GM21786 (cell line): ENCODE data around the gene KLHL29.

Experiments used
- ATAC-seq: cut with Tn5 transposase; IDR thresholded peaks from one replicate; pipeline ENCODE4 v1.9.1; 2021; ENCODE audit not compliant: unreplicated experiment

Gene KLHL29

GRCh38 chr2:23468474-23469141 lies 83.6 kb downstream of the KLHL29 start:
- ATAC-seq = no peak

DNA sequence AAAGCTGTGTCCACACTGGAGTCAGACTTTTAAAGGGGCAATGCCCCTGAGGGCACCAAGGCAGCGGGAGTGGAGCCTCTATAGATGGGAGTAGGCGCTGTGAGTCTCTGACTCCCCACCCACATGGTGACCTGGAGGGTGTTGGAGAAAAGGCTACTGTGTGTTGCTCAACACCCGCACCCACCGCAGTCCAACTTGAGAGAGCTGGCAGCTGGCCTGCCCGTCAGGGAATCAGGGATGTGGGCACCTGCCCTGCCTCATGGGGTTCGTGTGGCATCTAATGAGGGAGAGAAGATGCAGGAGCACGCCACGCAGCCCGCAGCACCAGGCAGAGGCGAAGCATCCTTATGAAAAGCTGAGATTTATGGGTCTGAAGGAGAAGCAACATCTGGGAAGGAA lies 84.2 kb downstream of the KLHL29 start:
- no peak for ATAC-seq

DNA sequence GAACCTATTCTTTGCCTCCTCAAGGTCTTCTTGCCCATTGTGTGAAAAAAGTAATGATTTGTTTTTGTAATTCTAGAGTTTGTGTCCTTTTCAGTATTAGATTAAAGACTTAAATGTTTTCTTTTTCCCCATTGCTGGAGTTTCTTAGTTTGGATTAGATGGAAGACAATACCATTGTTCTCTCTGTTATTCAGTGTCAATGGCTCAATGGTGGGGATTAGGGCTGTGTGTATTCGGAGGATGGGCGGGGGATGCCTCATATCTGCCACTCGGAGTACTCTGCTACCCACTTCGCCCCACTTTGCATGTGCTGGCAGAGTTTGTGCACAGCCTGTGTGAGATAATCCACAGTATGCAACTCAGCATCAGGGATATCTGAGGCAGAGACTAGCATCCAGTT lies 90.1 kb downstream of the KLHL29 start:
- ATAC-seq = no peak

DNA sequence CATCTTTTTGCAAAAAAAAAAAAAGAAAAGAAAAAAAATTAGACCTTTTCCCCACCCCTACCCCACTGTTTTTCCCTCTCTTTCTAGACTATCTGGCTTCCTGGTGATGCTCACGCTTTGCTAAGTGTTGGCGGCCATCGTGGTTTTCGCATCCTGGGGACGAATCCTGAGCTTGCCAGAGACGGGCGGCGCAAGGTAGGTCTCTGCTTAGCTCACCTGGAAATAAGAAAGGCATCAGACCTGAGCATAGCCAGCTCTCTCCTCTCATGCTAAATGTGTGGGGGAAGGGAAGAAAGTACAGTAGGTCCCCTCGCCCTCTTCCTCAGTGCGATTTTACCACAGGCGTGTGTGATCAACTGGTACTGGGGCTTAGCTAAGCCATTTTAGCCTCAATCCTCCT lies 90.5 kb downstream of the KLHL29 start:
- no peak for ATAC-seq

DNA sequence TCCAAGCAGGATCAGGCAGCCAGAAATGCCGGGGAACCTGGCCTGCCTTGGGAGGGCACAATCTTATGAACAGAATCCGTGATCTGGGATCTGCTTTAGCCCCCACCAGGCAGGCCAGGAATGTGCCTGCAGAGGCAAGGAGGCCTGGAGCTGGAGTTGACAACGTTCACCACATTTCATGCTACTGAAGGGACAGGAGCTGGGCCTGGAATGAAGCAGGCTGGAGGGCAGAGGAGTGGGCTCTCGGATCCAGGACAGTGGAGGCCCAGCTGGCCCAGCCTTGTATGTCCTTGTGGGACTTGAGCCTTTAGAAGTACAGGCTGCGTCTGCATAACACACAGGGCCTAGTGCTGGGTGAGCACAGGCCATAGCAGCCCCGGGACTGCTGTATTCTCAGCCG lies 91.8 kb downstream of the KLHL29 start:
- no peak for ATAC-seq

- no peak for ATAC-seq
These were observed 92.4 kb downstream of the KLHL29 start for GRCh38 chr2:23477392-23477791.

DNA sequence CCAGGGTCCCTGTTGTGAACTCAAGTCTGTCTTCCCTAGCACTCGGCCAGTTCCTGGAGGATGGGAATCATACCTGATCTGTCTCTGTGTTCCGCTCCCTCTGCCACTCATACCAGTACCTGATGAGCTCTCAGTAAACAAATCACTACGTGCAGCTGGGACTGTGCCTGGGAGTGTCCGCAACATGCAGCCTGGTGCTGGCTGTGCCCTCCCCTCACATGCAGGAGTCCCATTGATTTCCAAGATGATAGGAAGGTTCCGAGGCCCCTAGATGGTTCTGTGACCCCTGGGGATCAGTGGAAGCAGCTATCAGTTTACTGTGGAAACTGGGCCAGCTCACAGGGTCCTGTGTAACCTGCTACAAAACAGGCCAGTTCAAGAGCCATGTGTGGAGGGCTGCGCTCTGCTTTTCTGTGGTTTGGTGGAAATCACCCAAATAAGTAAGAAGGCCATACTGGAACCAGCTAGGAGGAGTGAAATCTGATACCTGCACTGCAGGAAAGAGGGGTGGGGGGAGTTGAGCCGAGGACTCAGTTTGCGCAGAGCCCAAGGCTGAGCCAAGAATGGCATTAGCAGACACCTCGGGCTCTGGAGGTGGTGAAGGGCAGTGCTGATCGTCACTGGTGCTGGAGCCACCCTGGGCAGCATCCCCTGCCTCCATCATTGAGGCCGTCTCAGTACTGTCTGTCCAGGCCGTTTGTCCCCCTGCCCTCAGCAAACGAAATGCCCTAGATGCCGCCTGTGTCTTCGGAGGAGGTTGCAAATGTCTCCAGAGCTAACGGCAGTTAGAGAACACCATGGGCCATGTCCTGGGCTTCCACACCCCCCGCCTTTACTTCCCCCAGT lies 93.3 kb downstream of the KLHL29 start:
- ATAC-seq = no peak

GRCh38 chr2:23478933-23479683 lies 94.1 kb downstream of the KLHL29 start:
- ATAC-seq = no peak

GRCh38 chr2:23480957-23481797 lies 96.2 kb downstream of the KLHL29 start:
- ATAC-seq = no peak

DNA sequence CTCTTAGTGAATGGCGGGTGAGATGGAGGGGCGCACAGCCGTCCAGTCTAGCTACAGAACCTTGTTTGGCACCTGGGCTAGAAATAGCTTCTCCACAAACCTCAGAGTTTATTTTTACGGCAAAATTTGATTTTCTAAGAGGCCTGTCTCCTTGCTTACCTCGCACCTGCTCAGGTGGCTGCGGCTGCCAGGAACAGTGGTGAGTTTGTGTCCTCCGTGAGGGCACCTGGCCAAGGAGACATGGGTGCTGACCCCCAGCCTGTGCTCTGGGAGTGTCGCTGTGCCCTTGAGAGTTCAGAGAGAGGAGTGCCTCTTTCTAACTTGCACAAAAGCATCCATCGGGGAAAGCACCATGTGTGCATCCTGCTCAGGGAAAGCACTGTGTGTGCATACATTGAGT lies 97.2 kb downstream of the KLHL29 start:
- no peak for ATAC-seq

DNA sequence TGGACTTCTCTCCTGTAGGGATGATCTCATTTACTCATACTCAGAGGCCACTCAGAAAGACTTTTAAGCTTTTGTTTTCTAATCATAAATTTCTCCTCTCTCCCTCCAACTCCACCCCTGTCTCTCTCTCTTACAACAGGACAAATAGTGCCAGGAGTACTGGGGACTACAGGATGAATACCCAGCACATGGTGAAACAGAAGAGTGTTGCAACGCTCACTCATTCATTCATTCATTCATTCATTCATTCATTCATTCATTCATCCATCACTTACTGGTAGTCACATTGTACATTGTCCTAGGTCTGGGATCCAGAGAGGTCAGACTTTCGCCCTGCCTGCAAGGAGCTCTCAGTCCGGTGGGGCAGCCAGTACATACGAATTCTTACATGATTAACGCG lies 97.6 kb downstream of the KLHL29 start:
- no peak for ATAC-seq

DNA sequence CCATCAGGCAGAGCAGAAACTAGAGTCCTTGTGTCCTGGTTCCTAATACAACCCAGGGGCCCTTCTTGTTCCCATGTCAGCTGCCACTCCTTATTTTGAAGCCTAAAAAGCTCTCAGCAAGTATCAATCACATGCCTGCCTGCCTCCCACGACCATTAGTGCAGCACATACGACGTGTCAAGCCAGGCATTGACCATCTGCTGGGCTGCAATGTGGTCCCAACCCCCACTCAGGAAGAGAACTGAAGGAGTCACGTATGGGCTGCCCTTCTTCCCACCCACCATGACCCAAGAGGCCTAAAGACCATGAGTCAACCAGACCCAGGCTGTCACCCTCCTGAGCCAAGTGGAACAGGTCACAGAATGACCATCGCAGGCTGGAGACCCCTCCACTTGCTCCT lies 98.8 kb downstream of the KLHL29 start:
- no peak for ATAC-seq

DNA sequence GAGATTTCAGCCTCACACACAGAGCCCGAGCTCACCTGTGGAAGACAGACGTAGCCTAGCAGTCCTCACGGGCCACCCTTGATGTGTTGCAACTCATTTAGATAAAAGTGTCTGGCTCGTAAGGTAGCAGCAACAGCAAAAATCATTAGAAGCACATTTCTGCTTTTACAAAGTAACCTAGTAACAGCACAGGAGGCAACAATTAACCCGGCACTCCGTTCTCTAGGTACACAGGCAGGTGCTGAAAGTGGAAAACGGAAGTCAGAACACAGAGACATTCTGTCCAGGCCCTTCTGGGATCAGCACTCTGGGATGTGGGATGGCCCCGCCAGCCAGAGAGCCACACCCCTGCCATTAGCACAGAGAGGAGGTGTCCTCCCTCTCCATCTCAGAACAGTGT lies 99.3 kb downstream of the KLHL29 start:
- ATAC-seq = no peak

DNA sequence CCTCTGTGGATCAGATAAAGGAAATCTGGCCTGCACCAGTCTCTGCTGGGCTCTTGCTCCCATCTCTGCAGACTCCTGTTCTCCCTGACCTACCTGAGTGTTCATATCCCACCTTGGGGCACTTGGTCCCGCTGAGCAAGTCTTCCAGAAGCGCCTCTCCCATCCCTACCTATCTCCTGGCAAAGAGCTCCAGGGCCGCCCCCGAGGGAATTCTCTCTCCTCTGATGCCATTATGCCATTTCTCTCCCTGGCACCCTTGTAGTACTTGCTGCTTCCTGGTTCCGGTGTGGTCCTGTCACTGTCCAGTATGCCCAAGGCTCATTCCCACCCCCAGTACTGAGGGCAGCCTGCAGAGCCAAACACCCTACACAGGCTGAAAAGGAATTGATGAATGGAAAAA lies 99.8 kb downstream of the KLHL29 start:
- ATAC-seq = no peak

- ATAC-seq = no peak
These were observed 100.3 kb downstream of the KLHL29 start for GRCh38 chr2:23485261-23485660.

GRCh38 chr2:23485841-23486683 lies 101.1 kb downstream of the KLHL29 start:
- no peak for ATAC-seq

- no peak for ATAC-seq
These were observed 101.7 kb downstream of the KLHL29 start for GRCh38 chr2:23486684-23487075.

DNA sequence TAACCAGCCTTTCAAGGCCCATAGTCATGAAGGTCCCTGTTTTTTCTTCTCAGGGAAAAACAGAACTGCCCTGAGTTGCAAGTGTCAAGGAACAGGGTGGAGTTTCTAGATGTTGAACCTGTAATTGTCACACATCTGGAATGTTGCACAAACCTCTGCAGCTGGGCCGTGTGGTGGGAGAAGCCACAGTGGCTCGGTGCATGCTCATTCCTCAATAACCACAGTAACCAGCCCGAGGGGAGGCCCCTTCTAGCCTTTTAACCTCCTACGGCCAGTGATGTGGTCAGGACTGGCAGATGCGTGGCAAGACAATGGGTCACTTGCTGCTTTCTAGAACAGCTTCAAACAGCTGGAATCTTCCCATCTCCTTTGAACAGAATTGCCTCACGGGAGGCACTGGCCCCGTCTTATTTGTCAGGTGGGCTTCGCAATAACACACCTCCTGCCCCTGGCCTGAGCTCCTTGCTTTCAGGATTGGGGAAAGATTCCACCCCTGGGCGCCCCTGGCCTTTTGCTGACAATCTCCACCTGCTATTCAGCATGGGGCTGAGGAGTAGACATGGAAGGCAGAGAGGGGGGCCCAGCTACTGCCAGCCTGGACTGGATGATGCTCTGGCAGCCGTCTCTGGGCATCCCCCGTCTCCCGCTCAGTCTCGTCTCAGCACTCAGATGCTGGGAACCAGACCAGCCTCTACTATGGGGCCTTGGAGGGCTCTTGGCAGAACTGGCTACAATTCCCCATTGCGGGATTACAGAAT lies 102.9 kb downstream of the KLHL29 start:
- peak; percentile 59 for ATAC-seq

DNA sequence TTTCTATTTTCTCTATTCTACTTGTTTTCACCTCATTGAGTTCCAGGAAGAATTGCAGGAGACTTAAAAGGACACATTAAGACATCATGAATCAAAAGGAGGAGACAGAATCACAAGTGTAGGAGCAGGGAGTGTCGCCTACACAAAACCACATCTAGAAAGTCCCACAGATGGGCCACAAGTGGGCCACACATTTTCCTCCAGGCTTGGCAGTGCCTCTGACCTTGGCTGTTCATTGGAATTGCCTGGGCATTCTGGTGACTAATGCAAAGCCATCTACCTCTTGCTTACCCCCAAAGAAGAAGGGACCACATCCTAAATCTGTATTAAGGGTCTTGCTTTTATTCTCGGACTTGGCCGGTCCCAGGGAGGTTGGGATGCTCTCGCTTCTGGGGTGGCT lies 103.6 kb downstream of the KLHL29 start:
- no peak for ATAC-seq
